Measurements from ENCODE around the gene TPM4.
A peak's percentile ranks its signal among the peaks of the same experiment; 100 is the strongest.
"Not testable (repeated sequence)": the region's sequence is repeated elsewhere in the genome, so short reads cannot be mapped to it uniquely, and the experiment has no call there.

The TPM4 gene

DNA sequence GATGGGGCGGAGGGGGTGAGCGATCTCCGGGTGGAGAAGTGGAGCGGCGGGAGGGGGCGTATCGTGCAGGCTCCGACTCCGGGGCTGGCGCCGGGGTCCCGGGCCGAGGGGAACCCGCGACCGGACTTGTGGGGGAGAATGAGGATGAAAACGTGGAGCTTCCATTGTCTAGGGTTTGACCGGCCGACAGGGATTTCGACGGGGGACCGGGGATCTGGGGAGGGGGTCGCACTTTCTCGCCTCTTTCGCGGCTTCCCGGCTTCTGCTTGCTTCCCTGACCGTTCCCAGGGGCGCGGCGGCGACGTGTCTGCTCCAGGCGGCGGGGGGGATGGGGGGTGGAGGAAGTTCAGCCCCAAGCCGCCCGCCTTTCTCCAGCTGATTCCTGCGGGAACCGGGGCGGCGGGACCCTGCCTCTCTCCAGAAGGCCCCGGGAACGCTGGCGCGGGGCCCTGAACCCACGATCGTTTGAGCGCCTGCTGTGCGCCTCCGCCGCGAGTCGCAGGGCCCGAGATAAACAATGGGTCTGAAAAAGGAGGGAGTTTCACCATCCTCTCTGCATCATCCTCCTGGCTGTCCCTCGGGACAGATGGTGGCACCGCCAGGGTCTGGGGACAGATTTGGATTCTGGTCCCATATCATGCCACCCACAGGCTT is 790 bp downstream of the TPM4 start:
- no peaks in the 10 kb centered on the region for H3K27me3 ChIP-seq (ENCODE audit: insufficient read depth, low read length)
- peaks cover 41% of the 10 kb centered on the region for H3K36me3 ChIP-seq (ENCODE audit: insufficient read depth, low read depth, low read length)
- peak overlapping the region; percentile 99 for H3K9ac ChIP-seq (ENCODE audit: low read depth, low read length)
- H3K4me3 ChIP-seq (ENCODE audit: low read length) = peak overlapping the region; percentile 97
- H3K27ac ChIP-seq (ENCODE audit: low read length) = peak overlapping the region; percentile 95
- peaks cover 13% of the 10 kb centered on the region; the same call in 1 of the 2 replicates for H3K4me1 ChIP-seq (ENCODE audit: insufficient read depth, low read length)
- no peaks in the 10 kb centered on the region for H3K9me3 ChIP-seq (ENCODE audit: insufficient read depth, low read depth, low read length)

DNA sequence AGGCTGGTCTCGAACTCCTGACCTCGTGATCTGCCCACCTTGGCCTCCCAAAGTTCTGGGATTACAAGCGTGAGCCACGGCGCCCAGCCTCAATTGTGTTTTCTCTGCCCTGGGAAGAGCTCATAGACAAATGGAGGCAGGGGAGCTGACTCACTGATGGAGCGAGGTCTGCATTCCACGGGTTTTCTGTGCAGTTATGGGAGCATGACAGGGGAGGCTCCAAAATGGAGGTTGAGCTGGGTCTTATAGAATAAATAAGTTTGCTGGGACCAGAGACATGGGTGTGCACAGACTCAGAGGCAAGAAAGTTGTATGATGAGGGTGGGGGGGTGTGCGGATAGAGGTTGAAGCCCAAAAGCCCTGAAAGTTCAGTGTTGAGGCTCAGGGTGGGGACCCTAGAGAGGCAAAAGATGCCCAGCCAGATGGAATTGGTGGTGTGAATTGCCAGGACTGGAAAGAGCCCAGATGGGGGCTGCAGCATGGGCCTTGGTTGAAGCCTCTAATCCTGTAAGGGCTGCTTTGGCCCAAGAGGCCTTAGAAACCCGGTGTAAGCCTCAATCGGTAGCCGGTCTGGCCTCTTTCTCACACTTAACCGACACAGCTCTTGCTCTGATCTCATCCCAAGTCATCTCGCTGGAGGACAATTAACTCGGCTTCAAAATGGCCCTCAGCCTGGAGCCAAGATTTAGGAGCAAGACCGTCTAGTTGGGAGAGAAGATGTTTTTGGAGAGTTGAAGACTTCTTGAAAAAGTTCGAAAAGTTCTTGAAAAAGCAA is 1.9 kb downstream of the TPM4 start:
- Histone ChIP-seq H3K4me1 (ENCODE audit: insufficient read depth, low read length) (peaks cover 13% of the 10 kb centered on the region; the same call in 1 of the 2 replicates), H3K9ac (ENCODE audit: low read depth, low read length) (peak overlapping the region; percentile 99), H3K9me3 (ENCODE audit: insufficient read depth, low read depth, low read length) (no peaks in the 10 kb centered on the region), H3K4me3 (ENCODE audit: low read length) (peak overlapping the region; percentile 97), H3K36me3 (ENCODE audit: insufficient read depth, low read depth, low read length) (peaks cover 51% of the 10 kb centered on the region), H3K27ac (ENCODE audit: low read length) (peak overlapping the region; percentile 80), H3K27me3 (ENCODE audit: insufficient read depth, low read length) (no peaks in the 10 kb centered on the region)

DNA sequence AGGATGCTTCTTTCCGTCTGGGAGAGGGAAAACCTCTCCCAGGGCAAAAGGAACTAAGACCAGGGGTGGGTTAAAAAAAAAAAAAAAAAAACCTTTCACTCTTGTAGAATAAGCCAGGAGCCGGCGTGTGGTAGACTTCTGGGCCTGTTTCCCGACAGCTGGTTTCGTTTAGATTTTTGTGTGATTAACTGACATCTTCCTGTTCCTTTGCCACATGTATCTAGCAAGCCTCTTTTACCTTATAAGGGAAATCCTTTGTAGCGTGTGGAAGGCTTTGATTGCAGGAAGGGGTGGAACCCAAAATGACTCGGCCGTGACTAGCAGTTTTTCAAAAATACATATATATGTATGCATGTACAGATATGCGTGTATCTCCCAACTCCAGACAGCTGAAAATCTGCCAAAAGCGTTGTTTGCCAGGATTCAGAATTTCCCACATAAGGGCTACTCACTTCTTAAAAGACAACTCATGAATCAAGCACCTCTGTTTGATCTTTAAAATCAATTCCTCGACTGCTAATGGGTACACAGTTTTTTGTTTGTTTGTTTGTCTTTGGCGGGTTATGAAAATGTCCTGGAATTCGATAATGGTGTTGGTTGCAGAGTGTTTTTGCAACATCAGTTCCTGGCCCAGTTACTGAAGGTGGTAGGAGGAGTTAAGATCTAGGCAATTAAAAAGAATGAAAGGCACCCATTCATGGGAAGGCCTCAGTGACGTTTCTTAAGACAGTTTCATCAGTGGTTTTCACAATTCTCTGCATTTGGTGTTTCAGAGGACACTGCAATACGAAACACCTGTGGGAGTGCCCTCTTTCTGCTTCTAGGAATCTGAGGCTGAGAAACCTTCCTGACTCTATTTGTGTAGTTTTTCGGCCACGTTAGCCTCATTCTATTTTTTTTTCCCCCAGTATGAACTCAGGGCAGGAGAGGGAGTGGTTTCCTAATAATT is 2.7 kb downstream of the TPM4 start:
- Histone ChIP-seq H3K4me1 (ENCODE audit: insufficient read depth, low read length) (peaks cover 13% of the 10 kb centered on the region; the same call in 1 of the 2 replicates), H3K9ac (ENCODE audit: low read depth, low read length) (peak overlapping the region; percentile 99), H3K27me3 (ENCODE audit: insufficient read depth, low read length) (no peaks in the 10 kb centered on the region), H3K4me3 (ENCODE audit: low read length) (peak overlapping the region; percentile 97), H3K36me3 (ENCODE audit: insufficient read depth, low read depth, low read length) (peaks cover 60% of the 10 kb centered on the region), H3K9me3 (ENCODE audit: insufficient read depth, low read depth, low read length) (no peaks in the 10 kb centered on the region), H3K27ac (ENCODE audit: low read length) (peak overlapping the region; percentile 80)

DNA sequence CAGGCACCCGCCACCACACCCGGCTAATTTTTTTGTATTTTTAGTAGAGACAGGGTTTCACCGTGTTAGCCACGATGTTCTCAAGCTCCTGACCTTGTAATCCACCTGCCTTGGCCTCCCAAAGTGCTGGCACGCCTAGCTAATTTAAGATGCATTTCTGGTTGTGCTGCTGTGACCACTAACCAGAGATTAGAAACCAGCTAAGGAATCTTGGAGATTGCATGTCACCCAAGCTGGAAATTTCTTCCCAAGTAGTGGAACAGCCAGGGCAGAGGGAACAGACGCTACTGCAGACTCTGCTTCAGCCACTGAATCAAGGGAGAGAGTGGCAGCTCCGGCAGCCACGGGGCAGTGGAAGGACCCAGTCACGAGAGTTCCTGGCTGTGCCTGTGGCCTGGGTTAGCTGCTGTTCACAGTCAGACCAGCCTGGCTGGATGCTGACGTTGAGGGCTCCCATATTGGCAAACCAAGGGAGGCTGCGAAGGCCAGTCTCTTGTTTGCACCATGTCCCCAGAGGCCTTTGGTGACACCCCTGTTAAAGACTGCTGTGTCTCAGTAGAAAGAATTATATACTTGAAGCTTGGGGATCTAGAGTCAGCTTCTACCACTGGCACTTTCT is 7.9 kb downstream of the TPM4 start:
- no peak overlapping the region for H3K27ac ChIP-seq (ENCODE audit: low read length)
- H3K27me3 ChIP-seq (ENCODE audit: insufficient read depth, low read length) = no peaks in the 10 kb centered on the region
- no peaks in the 10 kb centered on the region for H3K9me3 ChIP-seq (ENCODE audit: insufficient read depth, low read depth, low read length)
- peaks cover 97% of the 10 kb centered on the region for H3K36me3 ChIP-seq (ENCODE audit: insufficient read depth, low read depth, low read length)
- H3K4me3 ChIP-seq (ENCODE audit: low read length) = no peak overlapping the region
- no peak overlapping the region for H3K9ac ChIP-seq (ENCODE audit: low read depth, low read length)
- H3K4me1 ChIP-seq (ENCODE audit: insufficient read depth, low read length) = peaks cover 3% of the 10 kb centered on the region; the same call in 1 of the 2 replicates

DNA sequence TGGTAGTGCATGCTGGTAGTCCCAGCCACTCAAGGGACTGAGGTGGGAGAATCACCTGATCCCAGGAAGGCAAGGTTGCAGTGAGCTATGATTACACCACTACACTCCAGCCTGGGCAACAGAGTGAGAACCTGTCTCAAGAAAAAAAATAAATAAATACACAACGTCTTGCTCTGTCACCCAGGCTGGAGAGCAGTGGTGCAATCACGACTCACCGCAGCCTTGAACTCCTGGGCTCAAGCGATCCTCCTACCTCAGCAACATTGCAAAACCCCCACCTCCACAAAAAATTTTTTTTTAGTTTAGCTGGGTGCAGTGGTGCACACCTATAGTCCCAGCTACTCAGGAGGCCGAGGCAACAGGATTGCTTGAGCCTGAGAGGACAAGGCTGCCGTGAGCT is 8.8 kb downstream of the TPM4 start:
- Histone ChIP-seq H3K9ac (ENCODE audit: low read depth, low read length) (no peak overlapping the region), H3K27me3 (ENCODE audit: insufficient read depth, low read length) (no peaks in the 10 kb centered on the region), H3K27ac (ENCODE audit: low read length) (no peak overlapping the region), H3K9me3 (ENCODE audit: insufficient read depth, low read depth, low read length) (no peaks in the 10 kb centered on the region), H3K36me3 (ENCODE audit: insufficient read depth, low read depth, low read length) (peaks cover 100% of the 10 kb centered on the region), H3K4me3 (ENCODE audit: low read length) (no peak overlapping the region), H3K4me1 (ENCODE audit: insufficient read depth, low read length) (no peaks in the 10 kb centered on the region)

DNA sequence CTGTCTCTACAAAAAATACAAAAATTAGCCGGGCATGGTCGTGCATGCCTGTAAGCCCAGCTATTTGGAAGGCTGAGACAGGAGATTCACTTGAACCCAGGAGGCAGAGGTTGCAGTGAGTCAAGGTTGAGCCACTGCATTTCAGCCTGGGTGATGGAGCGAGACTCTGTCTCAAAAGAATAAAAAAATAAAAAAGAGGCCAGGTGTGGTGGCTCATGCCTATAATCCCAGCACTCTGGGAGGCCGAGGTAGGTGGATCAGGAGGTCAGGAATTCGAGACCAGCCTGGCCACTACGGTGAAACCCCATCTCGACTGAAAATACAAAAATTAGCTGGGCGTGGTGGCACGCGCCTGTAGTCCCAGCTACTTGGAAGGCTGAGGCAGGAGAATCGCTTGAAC is 11.1 kb downstream of the TPM4 start:
- H3K27me3 ChIP-seq (ENCODE audit: insufficient read depth, low read length); H3K9ac ChIP-seq (ENCODE audit: low read depth, low read length); H3K4me1 ChIP-seq (ENCODE audit: insufficient read depth, low read length); H3K9me3 ChIP-seq (ENCODE audit: insufficient read depth, low read depth, low read length); H3K27ac ChIP-seq (ENCODE audit: low read length); H3K4me3 ChIP-seq (ENCODE audit: low read length): not testable (repeated sequence)
- peaks cover 100% of the 10 kb centered on the region for H3K36me3 ChIP-seq (ENCODE audit: insufficient read depth, low read depth, low read length)

DNA sequence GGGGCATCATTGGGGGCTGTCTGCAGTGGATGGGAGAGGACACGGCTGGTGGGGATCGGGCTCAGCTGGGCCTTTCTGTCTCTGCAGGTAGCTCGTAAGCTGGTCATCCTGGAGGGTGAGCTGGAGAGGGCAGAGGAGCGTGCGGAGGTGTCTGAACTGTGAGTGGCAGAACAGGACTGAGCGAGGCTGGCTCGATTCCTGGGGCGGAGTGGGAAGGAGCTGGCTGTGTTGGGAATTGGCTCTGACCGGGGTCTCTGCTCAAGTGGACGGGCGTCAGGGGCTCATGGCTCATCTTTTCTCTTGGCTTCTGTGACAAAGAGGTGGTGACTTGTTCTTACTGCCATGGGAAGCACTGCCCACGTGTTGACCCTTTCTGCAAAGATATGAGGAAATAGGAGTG is 11.6 kb downstream of the TPM4 start:
- no peak overlapping the region for H3K9ac ChIP-seq (ENCODE audit: low read depth, low read length)
- no peaks in the 10 kb centered on the region for H3K9me3 ChIP-seq (ENCODE audit: insufficient read depth, low read depth, low read length)
- H3K4me1 ChIP-seq (ENCODE audit: insufficient read depth, low read length) = no peaks in the 10 kb centered on the region
- H3K27me3 ChIP-seq (ENCODE audit: insufficient read depth, low read length) = no peaks in the 10 kb centered on the region
- H3K4me3 ChIP-seq (ENCODE audit: low read length) = no peak overlapping the region
- peaks cover 100% of the 10 kb centered on the region for H3K36me3 ChIP-seq (ENCODE audit: insufficient read depth, low read depth, low read length)
- no peak overlapping the region for H3K27ac ChIP-seq (ENCODE audit: low read length)

DNA sequence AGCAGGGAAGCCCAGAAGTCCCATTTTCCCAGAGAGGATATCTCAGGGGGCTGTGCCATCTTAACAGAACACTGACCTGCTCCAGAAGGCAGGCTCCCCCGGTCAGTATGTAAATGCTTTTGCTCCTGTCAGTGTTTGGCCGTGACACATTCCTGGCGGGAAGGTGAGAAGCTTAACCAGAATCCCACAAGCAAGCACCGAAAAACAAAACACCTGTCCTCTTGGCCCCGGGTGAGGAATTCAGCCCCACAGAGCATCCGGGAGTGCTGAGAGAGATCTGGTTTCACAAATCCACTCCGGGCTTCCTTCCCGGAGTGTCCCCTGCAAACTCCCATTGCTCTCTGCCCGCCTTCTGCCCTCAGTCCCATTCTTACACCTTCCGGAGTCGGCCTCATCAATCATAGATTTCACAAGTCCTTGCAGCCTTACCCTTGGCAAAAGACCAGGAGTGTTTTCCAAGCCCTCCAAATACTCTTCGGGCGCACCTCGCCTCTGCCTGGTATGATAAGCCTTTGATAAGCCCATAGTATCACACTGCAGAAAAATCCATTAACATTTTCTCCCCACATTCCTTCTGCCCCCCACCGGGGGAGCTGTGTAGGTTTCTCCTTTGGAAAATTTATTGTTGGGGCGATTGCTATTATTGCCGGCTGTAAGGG is 12.2 kb downstream of the TPM4 start:
- no peak overlapping the region for H3K9ac ChIP-seq (ENCODE audit: low read depth, low read length)
- no peak overlapping the region for H3K27ac ChIP-seq (ENCODE audit: low read length)
- H3K36me3 ChIP-seq (ENCODE audit: insufficient read depth, low read depth, low read length) = peaks cover 100% of the 10 kb centered on the region

DNA sequence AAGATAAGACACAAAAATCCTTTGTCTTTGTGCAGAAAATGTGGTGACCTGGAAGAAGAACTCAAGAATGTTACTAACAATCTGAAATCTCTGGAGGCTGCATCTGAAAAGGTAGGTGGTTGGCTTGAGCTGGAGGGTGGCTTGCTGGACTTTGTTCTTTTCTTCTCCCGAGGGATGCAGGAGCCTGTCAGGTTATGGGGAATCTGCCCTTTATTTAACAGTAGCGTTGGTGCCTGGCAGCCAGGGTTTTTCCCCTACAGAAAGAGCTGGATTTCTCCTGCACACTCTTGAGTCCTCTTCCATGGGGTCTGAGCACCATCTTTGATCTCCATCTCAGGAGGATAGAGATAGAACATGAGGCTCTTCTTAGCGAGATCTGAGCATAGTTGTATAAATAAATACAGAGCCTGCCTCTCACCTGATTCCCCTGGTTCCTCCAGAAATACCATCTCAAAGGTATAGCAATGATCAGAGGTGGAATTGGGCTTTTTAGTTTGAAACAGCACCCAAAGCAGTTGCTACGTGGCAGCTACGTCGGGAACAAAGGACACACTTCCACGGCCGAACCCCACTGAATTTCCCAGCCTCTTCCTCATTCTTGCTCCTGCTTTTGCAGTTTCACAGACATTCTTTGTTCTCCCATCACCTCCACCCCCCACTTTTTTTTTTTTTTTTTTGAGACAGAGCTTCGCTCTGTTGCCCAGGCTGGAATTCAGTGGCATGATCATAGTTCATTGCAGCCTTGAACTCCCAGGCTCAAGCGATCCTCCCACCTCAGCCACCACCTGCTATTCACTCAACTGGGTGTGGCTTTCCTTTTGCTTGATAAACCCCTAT is 12.9 kb downstream of the TPM4 start:
- Histone ChIP-seq H3K4me1 (ENCODE audit: insufficient read depth, low read length) (no peaks in the 10 kb centered on the region), H3K9me3 (ENCODE audit: insufficient read depth, low read depth, low read length) (no peaks in the 10 kb centered on the region), H3K4me3 (ENCODE audit: low read length) (no peak overlapping the region), H3K36me3 (ENCODE audit: insufficient read depth, low read depth, low read length) (peaks cover 100% of the 10 kb centered on the region), H3K27me3 (ENCODE audit: insufficient read depth, low read length) (no peaks in the 10 kb centered on the region), H3K9ac (ENCODE audit: low read depth, low read length) (no peak overlapping the region), H3K27ac (ENCODE audit: low read length) (no peak overlapping the region)

More for the DNA sequence above, 12.2 kb downstream of the TPM4 start:
- no peak overlapping the region for H3K4me3 ChIP-seq (ENCODE audit: low read length)
- H3K27me3 ChIP-seq (ENCODE audit: insufficient read depth, low read length) = no peaks in the 10 kb centered on the region
- H3K4me1 ChIP-seq (ENCODE audit: insufficient read depth, low read length) = no peaks in the 10 kb centered on the region
- no peaks in the 10 kb centered on the region for H3K9me3 ChIP-seq (ENCODE audit: insufficient read depth, low read depth, low read length)

Measured in iPS-20b (cell line).